Small intestine (tissue), 7 donors: ENCODE measurements around the gene ACSF2. TPM values are rescaled to one million over a fixed set of nuclear protein-coding genes. Genes with fewer than 3 reads are reported as not detected.
A peak's percentile ranks its signal among the peaks of the same experiment; 100 is the strongest.

ENCODE experiments used
- DNase-seq, 2 donors: peaks; one replicate each; pipeline versions ENCODE4 v3.0.0 to v3.0.0-alpha.2; 2013
- FAIRE-seq: peaks from 2 replicates; lab custom pipeline; 2012; peaks lifted over from hg19 to GRCh38; lab: Jason Lieb, UNC
- H3K27ac ChIP-seq, 3 donors: one replicate each; pipeline ENCODE4 v1.5.1; 2013; ENCODE audit warnings: low read length in 2 of 3, mild to moderate bottlenecking in 2 of 3, control low read depth in 1 of 3, inconsistent platforms in 1 of 3, low read depth in 1 of 3, moderate library complexity in 1 of 3
- H3K27me3 ChIP-seq, 3 donors: one replicate each; pipeline ENCODE4 v1.6.1; 2013; ENCODE audit warnings: low read length in 3 of 3, inconsistent platforms in 1 of 3; ENCODE audit not compliant: control insufficient read depth in 3 of 3, insufficient read depth in 3 of 3
- H3K36me3 ChIP-seq, 3 donors: one replicate each; pipeline ENCODE4 v1.6.1; 2013; ENCODE audit warnings: low read length in 3 of 3, inconsistent platforms in 1 of 3, low read depth in 1 of 3, mild to moderate bottlenecking in 1 of 3, moderate library complexity in 1 of 3; ENCODE audit not compliant: control insufficient read depth in 3 of 3, insufficient read depth in 2 of 3
- H3K4me1 ChIP-seq, 3 donors: one replicate each; pipeline ENCODE4 v1.6.1; 2013; ENCODE audit warnings: low read length in 2 of 3, inconsistent platforms in 1 of 3, low read depth in 1 of 3, mild to moderate bottlenecking in 1 of 3, moderate library complexity in 1 of 3; ENCODE audit not compliant: control insufficient read depth in 3 of 3, insufficient read depth in 2 of 3
- H3K4me3 ChIP-seq, 3 donors: one replicate each; pipeline ENCODE4 v1.5.1; 2013; ENCODE audit warnings: low read length in 3 of 3, control low read depth in 1 of 3, inconsistent platforms in 1 of 3, low read depth in 1 of 3, mild to moderate bottlenecking in 1 of 3, moderate library complexity in 1 of 3
- H3K9me3 ChIP-seq, 2 donors: one replicate each; pipeline ENCODE4 v1.6.1; 2013; ENCODE audit warnings: low read depth in 1 of 2, low read length in 1 of 2; ENCODE audit not compliant: control insufficient read depth in 2 of 2, insufficient read depth in 1 of 2
- WGBS, 3 donors: extraction: QIAGEN DNeasy Blood & Tissue Kit; methylation state at CpG; one replicate each; pipeline ENCODE4 v1.1.7; 2013; 5-methylcytosine and 5-hydroxymethylcytosine counted together
- polyA plus RNA-seq, 4 donors: library from polyadenylated mRNA; stranded (reverse) in 3 of 4; unstranded in 1 of 4; fragments of 200-250 nt in 3 of 4; fragments of 120-200 nt in 1 of 4; gene quantifications; one replicate each; pipeline versions ENCODE4 v1.2.1 to v1.2.3, GENCODE V29; 2013
- donor health status: healthy with polysubstance abuse.
- donor health status: control.
- donor health status: control.
- donor health status: Bipolar disorder and iron deficiency.
- donor health status: healthy.

The ACSF2 gene
- polyA plus RNA-seq, 4 donors, result 13.5 to 259 (median 117) TPM

GRCh38 chr17:50517504-50518383, 91.7 kb downstream of the ACSF2 start:
- H3K4me1 ChIP-seq, result peaks cover 0 to 4% (median 3%) of the 10 kb centered on the region in 3 donors
- WGBS, 3 donors, result 67 to 76% (median 75%) methylated on average over 8 of the region's 8 CpGs
- DNase-seq (no peak), FAIRE-seq (no peak)
- H3K27ac ChIP-seq, result peak overlapping the region in 1 of 3 donors; percentile 6
- no peak overlapping the region for H3K4me3 ChIP-seq
- H3K36me3 ChIP-seq, result no peaks in the 10 kb centered on the region
- H3K9me3 ChIP-seq, result no peaks in the 10 kb centered on the region
- H3K27me3 ChIP-seq, result no peaks in the 10 kb centered on the region

DNA sequence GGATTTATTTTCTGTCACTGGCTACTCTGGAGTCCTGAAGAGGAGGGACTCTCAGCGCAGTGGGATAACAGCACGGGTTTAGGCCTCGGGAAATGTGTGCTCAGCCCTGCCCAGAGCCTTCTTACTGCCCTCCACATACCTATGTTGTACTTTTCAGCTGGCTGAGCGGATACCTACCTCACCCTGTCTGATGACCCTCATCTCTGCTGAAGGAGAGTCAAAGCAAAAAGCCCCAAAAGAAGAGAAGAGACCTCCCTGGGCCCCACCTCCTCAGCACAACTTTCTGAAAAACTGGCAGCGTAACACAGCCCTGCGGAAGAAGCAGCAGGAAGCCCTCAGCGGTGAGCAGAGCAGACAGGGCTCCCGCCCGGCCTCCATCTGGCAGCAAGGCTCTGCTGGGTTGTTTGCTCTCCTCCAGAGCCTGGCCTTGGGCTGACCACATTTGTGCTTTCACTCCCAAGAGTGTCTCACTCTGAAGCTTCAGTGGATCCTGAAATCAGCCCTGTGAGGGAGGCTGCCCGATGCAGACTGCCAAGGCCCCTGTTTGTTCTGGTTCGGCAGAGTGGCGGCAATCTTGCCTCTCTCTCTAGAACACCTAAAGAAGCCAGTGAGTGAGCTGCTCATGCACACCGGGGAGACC, 92.5 kb downstream of the ACSF2 start:
- Histone ChIP-seq H3K27ac (peak overlapping the region in 1 of 3 donors; percentile 6), H3K9me3 (no peaks in the 10 kb centered on the region), H3K4me1 (peaks cover 0 to 4% (median 3%) of the 10 kb centered on the region in 3 donors), H3K36me3 (no peaks in the 10 kb centered on the region), H3K27me3 (no peaks in the 10 kb centered on the region), H3K4me3 (no peak overlapping the region)
- FAIRE-seq (no peak), DNase-seq (no peak)
- 78 to 88% (median 82%) methylated on average over 13 of the region's 13 CpGs for WGBS, 3 donors

DNA sequence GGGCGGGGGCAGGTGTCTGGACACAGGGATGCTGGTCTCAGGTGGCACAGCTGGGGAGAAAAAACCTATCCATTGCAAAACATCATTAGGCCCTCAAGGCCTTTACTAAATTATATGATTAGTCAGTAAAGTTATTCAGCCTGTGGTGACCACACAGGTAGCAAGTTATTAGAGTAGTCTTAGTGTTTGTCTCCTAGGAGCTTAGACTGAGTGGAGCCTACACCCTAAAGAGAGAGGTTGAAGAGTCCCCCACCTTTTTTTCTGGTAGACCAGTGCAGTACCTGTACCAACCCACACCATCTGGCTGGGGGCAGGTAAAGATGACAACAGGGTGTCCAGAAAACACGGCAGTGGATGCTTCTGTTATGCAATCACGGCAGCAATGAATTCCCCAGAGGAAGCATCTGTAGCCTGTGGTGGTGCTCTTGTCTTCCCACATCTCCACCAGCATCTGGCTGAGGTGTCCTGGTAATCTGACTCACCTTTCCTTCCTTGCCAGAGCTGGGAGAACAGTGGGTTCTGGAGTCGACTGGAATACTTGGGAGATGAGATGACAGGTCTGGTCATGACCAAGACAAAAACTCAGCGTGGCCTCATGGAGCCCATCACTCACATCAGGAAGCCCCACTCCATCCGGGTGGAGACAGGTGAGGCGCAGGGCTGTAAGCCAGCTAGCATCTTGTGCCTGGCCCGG, 93.3 kb downstream of the ACSF2 start:
- WGBS, 3 donors, result 88 to 93% (median 91%) methylated on average over 8 of the region's 8 CpGs

DNA sequence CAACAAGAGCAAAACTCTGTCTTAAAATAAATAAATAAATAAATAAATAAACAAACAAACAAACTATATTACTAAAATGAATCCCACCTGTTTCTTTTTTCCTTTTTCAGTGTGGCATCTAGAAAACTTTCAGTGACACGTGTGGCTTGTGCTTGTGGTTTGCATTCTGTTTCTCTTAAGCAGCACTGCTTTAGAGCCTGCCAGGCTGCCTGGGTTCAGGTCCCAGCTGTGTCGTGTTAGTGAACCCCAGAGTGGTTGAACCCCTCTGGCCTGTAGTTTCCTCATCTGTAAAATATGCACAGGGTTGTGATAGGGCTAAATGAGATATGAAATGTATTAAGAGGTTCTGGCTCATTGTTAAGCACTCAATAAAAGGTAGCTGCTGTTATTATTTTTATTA, 94.5 kb downstream of the ACSF2 start:
- no peak for DNase-seq
- Histone ChIP-seq H3K27me3 (no peaks in the 10 kb centered on the region), H3K27ac (no peak overlapping the region), H3K9me3 (no peaks in the 10 kb centered on the region), H3K4me3 (no peak overlapping the region), H3K36me3 (no peaks in the 10 kb centered on the region), H3K4me1 (peaks cover 0 to 3% (median 0%) of the 10 kb centered on the region in 3 donors)
- 70 to 75% (median 71%) methylated on average over 2 of the region's 2 CpGs for WGBS, 3 donors
- FAIRE-seq, result no peak

More for the DNA sequence above, 93.3 kb downstream of the ACSF2 start:
- Histone ChIP-seq H3K4me1 (peaks cover 0 to 4% (median 3%) of the 10 kb centered on the region in 3 donors), H3K27me3 (no peaks in the 10 kb centered on the region), H3K4me3 (no peak overlapping the region), H3K9me3 (no peaks in the 10 kb centered on the region), H3K27ac (no peak overlapping the region), H3K36me3 (no peaks in the 10 kb centered on the region)
- DNase-seq (no peak), FAIRE-seq (no peak)

DNA sequence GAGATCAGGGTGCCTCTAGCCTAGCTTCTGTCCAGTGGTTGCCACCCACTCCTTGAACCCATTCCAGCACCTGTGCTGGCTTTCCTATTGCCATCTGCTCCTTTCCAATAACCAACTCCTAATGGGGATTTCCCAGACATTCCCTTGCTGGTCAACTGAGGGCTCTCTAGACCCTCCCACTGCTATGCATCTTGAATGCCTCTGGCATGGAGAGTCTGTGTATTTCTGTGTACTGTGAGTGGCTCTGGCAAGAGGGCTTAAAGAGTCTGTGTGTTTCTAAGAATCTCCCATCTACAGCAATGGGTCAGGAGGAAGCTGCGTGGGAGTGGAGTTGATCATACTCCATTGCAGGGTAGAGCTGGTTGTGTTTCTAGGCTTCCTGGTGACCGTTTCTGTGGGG, 95.5 kb downstream of the ACSF2 start:
- Histone ChIP-seq H3K4me1 (peaks cover 0 to 3% (median 0%) of the 10 kb centered on the region in 3 donors), H3K4me3 (no peak overlapping the region), H3K27me3 (no peaks in the 10 kb centered on the region), H3K36me3 (no peaks in the 10 kb centered on the region), H3K27ac (no peak overlapping the region), H3K9me3 (no peaks in the 10 kb centered on the region)
- WGBS, 3 donors, result 74 to 82% (median 82%) methylated on average over 2 of the region's 2 CpGs
- FAIRE-seq (no peak), DNase-seq (no peak)

DNA sequence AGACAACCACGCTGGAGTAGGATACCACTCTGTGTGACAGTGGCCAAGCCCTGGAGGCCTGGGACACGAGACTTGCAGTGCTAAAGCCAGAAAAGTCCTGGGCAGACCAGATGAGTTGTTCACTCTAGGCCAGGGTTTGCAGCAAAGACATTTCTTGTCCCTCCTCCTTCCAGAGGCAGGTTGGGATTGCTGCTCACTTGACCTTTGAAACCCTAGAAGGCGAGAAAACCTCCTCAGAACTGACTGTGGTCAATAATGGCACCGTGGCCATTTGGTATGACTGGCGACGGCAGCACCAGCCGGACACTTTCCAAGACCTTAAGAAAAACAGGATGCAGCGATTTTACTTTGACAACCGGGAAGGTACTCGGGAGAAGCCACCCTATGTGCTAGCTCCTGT, 96.7 kb downstream of the ACSF2 start:
- no peak overlapping the region for H3K27ac ChIP-seq
- no peaks in the 10 kb centered on the region for H3K9me3 ChIP-seq
- no peak for FAIRE-seq
- no peak for DNase-seq
- no peaks in the 10 kb centered on the region for H3K36me3 ChIP-seq
- H3K4me3 ChIP-seq, result no peak overlapping the region
- H3K4me1 ChIP-seq, result peaks cover 0 to 3% (median 0%) of the 10 kb centered on the region in 3 donors
- H3K27me3 ChIP-seq, result no peaks in the 10 kb centered on the region
- 82 to 86% (median 82%) methylated on average over 10 of the region's 10 CpGs for WGBS, 3 donors

DNA sequence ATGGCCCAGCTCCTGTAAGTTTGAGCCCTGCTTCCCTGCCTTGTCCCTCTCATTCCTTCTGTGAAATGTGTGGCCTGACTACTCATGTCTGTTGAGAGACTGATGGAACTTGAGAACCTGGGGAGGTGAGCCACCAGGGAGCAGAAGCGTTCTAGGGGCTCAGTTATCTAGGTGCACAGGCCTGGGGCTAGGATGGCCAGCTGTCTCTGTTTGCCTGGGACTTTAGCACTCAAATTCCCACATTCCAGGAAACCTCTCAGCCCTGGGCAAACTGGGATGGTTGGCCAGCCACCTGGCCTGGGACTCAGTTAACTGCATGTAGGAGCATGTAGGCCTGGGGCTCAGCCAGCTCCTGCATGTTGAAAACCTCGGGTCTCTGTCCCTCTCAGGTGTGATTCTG, 97.2 kb downstream of the ACSF2 start:
- FAIRE-seq, result no peak
- peaks cover 0 to 3% (median 0%) of the 10 kb centered on the region in 3 donors for H3K4me1 ChIP-seq
- 65 to 85% (median 73%) methylated on average over 2 of the region's 2 CpGs for WGBS, 3 donors

More for the DNA sequence above, 97.2 kb downstream of the ACSF2 start:
- DNase-seq, result no peak
- H3K27me3 ChIP-seq, result no peaks in the 10 kb centered on the region
- no peaks in the 10 kb centered on the region for H3K36me3 ChIP-seq
- H3K4me3 ChIP-seq, result no peak overlapping the region
- no peaks in the 10 kb centered on the region for H3K9me3 ChIP-seq
- no peak overlapping the region for H3K27ac ChIP-seq
